Measurements from ENCODE around the gene COL18A1.
"Not testable (repeated sequence)": the region's sequence is repeated elsewhere in the genome, so short reads cannot be mapped to it uniquely, and the experiment has no call there.

Gene COL18A1

DNA sequence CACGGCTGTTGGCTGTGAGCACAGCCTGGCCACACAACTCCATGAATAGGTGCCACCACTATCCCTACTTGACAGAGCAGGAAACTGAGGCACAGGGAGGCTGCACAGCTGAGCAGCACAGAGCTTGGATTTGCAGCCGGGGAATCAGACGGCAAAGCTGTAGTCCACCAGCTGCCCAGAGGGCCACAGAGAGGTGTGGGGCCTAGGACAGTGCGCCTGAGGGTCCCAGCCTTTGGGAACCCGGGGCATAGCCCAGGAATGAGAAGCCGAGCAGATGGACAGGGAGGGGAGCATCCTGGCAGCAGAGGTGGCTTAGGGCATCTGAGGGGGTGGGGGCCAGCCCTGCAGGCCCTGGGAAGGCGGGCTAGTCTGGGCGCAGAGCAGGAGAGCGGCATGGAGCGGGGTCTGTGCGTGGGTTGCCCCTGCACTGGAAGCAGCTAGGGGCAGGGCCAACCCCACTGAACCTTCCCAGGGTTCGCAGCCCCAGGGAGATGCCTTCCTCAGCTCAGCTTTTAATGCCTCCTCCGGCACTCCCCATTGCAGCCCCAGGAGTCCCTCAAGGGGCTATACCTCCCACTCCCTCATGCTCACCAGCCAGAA lies 46.2 kb upstream of the COL18A1 start:
- FAIRE-seq = no peak
- TF ChIP-seq, protein P1, sequence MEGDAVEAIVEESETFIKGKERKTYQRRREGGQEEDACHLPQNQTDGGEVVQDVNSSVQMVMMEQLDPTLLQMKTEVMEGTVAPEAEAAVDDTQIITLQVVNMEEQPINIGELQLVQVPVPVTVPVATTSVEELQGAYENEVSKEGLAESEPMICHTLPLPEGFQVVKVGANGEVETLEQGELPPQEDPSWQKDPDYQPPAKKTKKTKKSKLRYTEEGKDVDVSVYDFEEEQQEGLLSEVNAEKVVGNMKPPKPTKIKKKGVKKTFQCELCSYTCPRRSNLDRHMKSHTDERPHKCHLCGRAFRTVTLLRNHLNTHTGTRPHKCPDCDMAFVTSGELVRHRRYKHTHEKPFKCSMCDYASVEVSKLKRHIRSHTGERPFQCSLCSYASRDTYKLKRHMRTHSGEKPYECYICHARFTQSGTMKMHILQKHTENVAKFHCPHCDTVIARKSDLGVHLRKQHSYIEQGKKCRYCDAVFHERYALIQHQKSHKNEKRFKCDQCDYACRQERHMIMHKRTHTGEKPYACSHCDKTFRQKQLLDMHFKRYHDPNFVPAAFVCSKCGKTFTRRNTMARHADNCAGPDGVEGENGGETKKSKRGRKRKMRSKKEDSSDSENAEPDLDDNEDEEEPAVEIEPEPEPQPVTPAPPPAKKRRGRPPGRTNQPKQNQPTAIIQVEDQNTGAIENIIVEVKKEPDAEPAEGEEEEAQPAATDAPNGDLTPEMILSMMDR (IDR thresholded peaks at IDR 0.05; ENCODE audit: insufficient read depth, missing control alignments) = no peak
- no peak for DNase-seq (ENCODE audit: insufficient read length, low spot score)

DNA sequence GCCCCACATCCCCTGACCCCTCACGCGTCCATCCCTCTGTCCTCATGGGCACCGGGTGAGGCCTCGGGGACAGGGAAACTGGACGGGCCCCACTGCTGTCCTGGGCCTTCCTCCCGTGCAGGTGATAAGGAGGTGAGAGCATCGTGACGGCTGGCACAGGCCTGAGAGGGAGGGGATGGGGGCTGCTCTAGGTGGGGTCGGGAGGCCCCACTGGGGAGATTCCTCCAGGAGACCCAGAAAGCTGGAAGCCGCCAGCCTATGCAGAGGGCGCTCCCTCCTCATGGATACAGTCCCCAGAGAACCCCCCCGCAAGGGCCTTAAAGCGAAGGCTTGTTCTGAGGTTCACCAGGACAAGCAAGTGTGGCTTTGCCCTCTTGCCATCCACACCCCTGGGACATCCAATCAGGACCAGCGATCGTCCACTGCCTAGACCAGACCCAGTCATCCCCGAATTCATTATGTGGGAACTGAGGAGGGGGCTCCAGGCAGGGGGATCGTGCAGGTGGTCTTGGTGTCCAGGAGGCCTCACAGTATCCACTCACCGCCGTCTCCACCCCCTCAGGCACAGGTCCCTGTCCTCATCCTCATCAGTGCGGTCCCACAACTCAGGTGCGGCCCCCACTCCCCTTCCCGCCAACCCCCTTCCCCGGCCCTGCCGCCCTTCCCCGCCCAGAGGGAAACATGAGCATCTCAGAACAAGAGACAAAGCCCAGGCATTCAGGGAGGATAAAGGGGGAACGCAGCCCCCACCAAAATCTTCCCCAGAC lies 45.3 kb upstream of the COL18A1 start:
- DNase-seq (ENCODE audit: insufficient read length, low spot score) = no peak
- TF ChIP-seq, protein P1 (IDR thresholded peaks at IDR 0.05; ENCODE audit: insufficient read depth, missing control alignments) = no peak
- FAIRE-seq = no peak

DNA sequence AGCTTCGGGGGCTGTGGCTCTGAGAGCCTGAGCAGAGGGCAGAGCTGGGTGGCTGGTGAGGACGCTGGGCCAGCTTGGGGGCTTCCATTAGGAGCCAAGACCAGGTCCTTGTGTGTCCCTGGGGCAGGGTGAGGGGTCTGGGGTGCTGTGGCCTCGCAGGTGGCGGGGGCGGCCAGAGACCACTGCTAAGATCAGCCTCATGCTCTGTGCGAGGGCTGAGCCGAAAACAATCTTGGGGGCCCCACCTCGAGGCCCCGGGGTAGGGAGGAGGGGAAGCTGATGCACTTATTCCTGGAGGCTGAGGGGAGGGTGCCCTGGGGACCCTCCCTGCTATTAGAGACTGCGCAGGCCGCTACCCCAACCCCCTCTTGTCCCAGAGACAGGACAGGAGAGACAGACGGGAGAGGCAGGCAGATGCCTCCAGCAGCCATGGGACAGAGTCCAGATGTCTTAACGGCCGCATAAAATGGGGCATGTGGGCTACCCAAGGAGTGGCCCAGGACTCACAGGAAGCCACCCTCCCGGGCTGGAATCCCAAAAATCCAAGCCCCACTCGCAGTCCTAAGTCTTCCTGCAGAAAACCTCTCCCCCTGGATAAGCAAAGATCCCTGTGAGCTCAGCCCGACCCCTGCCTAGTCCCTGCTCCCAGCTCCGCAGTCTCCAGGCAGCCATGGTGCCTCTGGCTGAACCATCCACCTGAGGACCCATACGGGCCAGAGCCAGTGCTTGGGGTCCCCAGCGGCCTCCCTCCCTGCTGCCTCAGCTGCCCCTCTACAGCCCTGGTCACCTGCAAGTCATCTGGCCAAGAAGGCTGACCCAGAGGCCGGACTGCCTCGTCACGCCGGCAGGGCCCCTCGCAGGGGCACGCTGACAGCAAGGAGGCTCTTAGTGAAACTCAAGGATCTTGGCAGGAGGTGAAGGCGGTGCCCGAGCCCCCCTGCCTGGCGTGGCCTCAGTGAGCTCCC lies 43.6 kb upstream of the COL18A1 start:
- FAIRE-seq (no peak), DNase-seq (ENCODE audit: insufficient read length, low spot score) (no peak)
- TF ChIP-seq, protein P1 (IDR thresholded peaks at IDR 0.05; ENCODE audit: insufficient read depth, missing control alignments) = no peak

DNA sequence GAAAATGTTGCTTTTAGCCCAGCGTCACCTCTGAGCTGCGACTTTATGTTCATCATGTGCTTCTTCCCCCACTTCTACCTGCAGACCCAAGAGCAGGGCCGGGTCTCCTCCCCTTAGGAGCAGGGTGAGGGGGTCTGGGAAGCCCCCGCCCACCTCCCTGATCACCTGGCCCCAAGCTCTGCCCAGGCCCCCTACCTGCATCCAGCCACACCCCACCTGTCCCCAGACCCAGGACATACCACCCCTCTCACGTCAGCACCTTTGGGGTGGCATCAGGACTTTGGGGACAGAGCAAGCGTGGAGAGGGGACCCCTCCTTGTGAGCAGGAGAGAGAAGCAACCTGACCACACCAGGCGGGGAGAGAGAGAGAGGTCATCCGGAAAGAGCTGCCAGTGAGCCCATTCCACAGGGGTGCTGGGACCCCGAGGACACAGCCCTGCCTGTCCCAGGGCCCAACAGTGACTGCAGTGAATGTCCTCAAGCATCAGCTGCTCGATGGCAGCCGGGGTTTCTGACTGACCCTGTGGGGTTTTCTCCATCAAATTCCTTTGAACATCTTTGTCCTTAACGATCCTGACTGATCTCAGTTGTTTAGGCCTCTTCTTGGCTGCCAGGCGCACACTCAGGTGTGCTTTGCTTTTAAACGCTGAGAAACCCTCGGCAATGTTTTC lies 42.8 kb upstream of the COL18A1 start:
- DNase-seq (ENCODE audit: insufficient read length, low spot score) = no peak
- TF ChIP-seq, protein P1 (IDR thresholded peaks at IDR 0.05; ENCODE audit: insufficient read depth, missing control alignments) = no peak
- FAIRE-seq = no peak

DNA sequence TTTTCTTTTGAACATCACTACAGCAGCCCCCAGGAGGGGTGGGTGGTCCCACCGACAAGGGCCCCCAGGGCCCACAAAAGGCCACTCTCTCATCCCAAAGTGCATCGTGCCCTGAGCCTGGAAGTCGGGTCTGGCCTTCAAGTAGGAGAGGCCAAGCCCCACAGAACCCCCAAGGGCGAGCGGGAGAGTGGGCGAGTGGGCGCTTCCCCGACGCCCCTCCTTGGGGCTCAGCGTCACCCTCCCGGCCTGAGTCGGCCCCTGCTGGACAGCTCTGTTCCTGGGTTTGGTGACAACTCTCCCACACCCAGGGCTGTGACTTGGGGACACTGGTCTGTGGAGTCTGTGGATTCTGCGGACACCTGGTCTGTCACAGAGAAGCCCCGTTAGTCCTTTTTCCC lies 42.2 kb upstream of the COL18A1 start:
- TF ChIP-seq, protein P1 (IDR thresholded peaks at IDR 0.05; ENCODE audit: insufficient read depth, missing control alignments) = no peak
- DNase-seq (ENCODE audit: insufficient read length, low spot score) = no peak
- FAIRE-seq = no peak

DNA sequence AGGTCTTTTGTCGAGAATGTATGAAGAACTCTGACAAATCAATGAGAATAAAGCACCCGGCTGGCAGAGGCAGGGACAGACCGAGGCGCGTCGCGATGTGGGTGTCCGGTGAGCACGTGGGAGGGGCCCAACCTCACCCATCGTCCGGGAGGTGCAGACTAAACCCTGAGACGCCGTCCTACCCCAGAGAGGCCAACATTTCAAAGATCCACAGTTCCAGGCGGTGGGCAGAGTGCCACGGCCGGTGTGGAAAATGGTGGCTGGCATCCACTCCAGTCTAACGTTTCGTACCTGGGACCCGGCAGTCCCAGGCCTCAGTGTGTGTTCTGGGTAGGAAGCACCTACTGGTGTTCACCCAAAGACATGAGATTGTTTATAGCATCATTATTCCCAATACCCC lies 41.7 kb upstream of the COL18A1 start:
- not testable (repeated sequence) for DNase-seq (ENCODE audit: insufficient read length, low spot score); FAIRE-seq

DNA sequence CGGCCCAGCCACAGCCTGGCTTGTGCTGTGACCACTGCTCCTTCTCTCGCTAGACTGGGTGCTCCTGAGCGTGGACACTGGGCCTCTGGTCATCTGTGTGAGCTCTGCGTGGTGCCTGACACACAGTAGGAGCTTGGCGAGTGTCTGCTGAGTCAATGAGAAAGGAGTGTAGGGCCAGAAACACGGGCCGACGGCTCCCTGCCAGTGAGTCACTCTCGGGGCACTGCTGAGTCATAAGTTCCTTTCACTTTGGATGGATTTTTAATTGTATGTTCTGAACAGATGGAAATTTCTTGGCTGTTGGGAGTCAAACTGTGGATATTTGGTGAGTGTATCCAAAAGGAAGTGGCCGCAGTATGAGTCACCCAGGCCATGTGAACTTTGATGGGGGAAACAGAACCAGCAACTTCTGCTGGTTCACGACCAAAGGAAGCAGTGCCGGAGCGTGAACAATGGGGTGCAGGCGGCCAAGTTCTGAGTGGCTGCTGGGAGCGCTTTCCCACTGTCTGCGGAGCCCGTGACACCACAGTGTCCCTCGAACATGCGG lies 41.0 kb upstream of the COL18A1 start:
- TF ChIP-seq, protein P1 (IDR thresholded peaks at IDR 0.05; ENCODE audit: insufficient read depth, missing control alignments) = no peak
- DNase-seq (ENCODE audit: insufficient read length, low spot score) (no peak), FAIRE-seq (no peak)

Measured in D721Med (cell line).